Medulla oblongata (tissue), 1 donor: ENCODE measurements around the gene TMPRSS11B.
"Not testable (repeated sequence)": the region's sequence is repeated elsewhere in the genome, so short reads cannot be mapped to it uniquely, and the experiment has no call there.

Experiments
- DNase-seq: peaks from one replicate; pipeline ENCODE4 v3.0.0-alpha.2; 2015; ENCODE audit errors: extremely low spot score

The TMPRSS11B gene

DNA sequence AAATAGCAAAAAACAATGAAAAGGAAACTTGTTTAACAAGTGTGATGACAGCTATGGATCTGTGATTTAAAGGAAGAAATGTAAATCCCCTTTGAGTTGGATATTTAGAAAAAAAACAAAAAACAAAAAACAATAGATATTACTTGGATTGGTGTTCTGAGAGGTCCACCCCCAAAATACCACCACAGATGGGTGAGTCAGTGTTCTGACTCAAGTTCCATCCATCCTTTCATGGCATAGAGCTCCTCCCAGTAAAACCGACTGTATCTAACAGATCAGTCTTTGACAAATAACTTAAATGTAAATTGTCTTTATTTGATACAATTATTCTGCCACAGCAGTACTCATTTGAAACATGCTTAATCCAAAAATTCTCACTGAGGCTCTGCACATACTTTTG, 27.4 kb downstream of the TMPRSS11B start:
- no peak for DNase-seq

DNA sequence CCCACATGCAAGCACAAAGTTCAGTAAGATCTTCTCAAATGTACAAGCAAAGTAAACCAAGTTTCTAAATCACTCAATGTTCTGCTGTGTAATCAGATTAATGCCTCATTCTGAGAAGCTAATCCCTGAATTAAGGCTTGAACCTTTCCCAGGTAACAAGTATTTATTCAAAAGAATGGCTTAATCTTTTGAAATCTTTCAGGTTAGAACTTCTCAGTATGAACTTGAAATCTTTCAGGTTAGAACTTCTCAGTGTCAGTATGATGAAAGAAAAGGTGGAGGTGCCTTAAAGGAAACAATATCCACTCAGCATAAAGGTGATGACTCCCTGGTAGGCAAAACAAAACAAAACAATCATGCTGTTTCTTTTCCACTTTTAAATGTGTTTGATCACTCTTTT, 29.0 kb downstream of the TMPRSS11B start:
- no peak for DNase-seq

DNA sequence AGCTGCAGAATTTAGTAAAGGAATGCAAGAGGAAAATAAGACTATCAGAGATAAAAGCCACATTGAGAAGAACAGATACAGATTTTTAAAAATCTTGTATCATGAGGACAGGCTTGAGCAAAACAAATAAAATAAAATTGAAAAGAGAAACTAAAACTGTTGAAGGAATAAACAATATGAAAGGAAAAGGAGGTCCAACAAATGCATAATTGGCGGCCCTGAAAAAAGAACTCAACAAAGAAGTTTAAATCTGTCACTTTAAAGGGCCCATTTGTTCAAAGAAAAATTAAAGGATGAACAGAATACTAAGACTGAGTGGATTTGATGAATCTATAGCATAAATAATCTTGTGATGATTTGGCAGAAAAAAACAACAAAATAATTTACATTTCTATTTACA, 36.5 kb downstream of the TMPRSS11B start:
- DNase-seq = no peak

DNA sequence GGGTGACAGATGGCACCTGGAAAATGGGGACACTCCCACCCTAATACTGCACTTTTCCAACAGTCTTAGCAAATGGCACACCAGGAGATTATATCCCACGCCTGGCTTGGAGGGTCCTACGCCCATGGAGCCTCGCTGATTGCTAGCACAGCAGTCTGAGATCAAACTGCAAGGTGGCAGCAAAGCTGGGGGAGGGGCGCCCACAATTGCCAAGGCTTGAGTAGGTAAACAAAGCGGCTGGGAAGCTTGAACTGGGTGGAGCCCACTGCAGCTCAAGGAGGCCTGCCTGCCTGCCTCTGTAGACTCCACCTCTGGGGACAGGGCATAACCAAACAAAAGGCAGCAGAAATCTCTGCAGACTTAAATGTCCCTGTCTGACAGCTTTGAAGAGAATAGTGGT, 51.2 kb downstream of the TMPRSS11B start:
- DNase-seq = not testable (repeated sequence)

DNA sequence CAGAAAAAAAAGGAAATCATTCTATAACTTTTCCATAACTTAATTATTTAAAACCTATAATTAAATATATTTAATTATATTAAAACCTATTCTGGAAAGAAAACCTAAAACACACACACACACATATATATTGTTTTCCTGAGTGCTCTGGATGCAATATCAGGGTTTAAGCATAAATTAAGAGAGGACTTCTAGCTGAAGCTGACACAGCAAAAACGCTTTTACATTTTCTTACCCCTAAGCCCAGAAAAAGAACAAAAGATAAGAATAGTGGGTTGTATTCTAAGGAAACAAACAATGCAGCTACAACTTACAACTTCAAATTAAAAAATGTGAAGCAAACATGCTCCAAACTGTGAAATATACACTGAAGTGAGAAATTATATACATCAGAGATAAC, 52.3 kb downstream of the TMPRSS11B start:
- DNase-seq = no peak

DNA sequence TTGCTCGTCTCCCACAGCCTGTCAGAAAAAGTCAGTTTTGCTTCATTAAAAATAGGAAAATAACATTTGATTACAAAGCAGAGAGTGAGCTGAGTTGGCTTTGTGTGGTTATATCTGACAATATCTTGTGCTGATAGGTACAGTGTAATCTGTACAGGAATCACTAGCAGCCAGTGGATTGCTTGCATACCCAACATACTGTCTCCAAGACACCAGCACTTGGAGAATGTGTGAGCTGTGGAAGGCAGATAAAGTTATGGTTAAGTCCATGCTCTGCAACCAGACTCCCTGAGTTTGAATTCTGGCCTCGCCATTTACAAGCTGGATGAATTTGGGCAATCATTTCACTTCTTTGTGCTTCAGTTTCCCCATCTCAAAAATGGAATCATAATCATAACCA, 58.3 kb downstream of the TMPRSS11B start:
- DNase-seq = no peak

DNA sequence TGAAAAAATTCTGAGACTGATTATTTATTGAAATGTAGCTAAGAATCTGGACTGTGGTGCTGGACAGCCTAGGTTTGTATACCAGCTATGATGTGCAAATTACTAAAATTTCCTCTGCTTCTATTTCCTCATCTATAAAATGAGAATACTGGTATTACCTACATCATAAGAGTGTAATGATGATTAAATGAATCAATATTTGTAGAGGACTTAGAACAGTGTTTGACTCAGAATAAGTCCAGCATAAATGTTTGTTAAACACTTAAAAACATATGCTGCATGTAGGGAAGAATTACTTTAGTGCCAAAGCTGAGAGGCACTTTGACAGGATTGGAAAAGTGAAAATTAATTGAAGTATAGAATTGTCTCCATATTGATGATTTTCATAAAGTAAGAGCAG, 60.6 kb downstream of the TMPRSS11B start:
- no peak for DNase-seq

DNA sequence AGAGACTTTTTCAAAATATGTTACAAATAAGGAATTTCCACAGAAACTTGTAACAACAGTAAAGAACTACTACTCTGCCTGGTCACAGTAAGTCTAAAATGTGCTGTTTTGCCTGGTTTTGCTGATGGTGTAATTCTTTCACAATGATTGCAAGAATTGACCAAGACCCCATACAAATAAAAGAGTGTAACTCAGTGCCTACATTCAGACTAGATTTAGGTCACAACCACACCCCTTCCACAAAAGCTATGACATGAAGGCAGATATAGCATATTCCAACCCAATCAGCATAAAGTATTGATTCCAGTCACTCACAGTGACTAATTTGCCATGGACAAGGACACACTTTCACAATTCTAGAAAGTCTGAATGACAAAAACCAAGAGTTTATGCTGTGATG, 62.1 kb downstream of the TMPRSS11B start:
- DNase-seq = no peak

DNA sequence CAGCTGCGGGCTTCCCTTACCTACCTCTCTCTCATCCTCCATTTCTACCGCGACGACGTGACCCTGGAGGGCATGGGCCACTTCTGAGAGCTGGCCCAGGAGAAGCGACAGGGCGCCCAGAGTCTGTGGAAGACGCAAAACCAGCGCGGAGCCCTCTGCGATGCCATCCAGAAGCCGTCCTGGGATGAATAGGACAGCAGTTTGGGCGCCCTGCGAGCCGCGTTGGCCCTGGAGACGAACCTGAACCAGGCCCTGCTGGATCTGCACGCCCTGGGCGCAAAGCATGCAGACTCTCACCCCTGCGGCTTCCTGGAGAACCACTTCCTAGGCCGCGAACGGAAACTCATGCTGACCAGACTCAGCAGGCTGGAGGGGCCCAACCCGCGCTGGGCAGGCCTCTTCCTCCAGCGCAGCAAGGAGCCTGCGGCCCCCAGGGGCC, 63.1 kb downstream of the TMPRSS11B start:
- DNase-seq = no peak

DNA sequence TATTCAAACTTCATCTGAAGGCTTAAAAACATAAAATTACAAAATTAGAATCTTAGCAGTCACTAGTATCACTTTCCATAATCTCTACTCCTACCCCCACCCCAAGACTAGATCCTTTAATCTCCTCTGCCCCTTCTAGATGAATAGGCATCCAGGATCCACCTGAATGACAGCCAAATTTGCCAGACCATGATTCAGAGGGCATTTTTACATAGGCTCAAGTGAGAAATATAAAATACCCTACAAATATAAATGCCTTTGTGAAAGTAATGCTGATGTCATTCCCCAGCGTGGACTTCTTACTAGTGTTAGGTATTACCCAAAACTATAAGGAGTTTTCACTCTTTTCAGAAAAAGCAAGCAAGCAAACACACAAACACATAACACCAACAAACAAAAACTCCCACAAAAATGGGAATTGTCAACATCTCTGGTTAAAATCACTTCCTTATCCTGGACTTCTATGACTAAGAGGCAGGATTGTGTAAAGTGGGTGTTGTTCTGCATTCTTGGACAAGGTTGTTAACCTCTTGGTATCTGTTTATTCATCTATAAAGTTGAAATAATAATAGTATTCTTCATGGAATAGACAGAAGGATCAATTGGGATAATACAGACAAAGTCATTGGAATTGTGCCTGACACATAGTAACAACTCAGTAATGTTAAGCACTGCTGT, 64.5 kb downstream of the TMPRSS11B start:
- no peak for DNase-seq

DNA sequence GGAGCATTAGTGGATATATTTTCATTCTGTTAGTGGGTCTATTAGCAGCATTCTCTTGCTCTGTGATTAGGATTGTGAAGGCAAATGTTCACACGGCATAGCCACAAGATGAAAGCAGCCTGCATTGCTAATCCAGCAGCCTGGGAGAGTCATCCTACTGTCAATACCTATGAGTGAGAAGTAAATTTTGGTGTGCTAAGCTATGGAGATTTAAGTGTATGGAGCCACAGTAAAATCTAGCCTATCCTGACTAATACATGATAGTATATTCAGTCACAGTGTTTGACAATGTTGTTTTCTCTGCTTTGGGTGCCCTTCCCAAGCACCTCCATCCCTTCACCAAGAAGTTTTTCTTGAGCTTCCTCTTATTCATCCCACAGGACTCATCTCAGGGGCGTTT, 68.6 kb downstream of the TMPRSS11B start:
- DNase-seq = no peak
